PC-3 (cell line): ENCODE measurements around the gene CELA3A. TPM values are rescaled to one million over a fixed set of nuclear protein-coding genes. Genes with fewer than 3 reads are reported as not detected.
"Not testable (repeated sequence)": the region's sequence is repeated elsewhere in the genome, so short reads cannot be mapped to it uniquely, and the experiment has no call there.

Experiments used
- ATAC-seq: fragments of 200-7000 bp; cut with Tn5 transposase; 2 replicates; pipeline ENCODE4 v1.9.1; 2020; ENCODE audit warnings: mild to moderate bottlenecking, moderate library complexity
- BruUV-seq: library from RNA; stranded (reverse); fragments of 400-500 nt; replicated peaks from 2 replicates; lab custom pipeline; 2021; lab: Mats Ljungman, UMichigan
- CTCF ChIA-PET: fragments of 300-600 bp; sonication (Branson Sonifier 250); formaldehyde crosslinking; loops from one replicate; lab custom pipeline; 2022; ENCODE audit warnings: antibody characterized with exemption; lab: Charles Lee
- POLR2A ChIA-PET: fragments of 300-600 bp; sonication (Branson Sonifier 250); formaldehyde crosslinking; loops from one replicate; lab custom pipeline; 2022; ENCODE audit warnings: antibody characterized with exemption; ENCODE audit not compliant: unreplicated experiment; lab: Charles Lee
- DNase-seq: peaks from one replicate; pipeline ENCODE4 v3.0.0-alpha.2; 2015
- H2AFZ ChIP-seq: fragments of 300-600 bp; sonication (generic); 2 replicates; pipeline ENCODE4 v1.6.0; 2016; ENCODE audit warnings: antibody characterized with exemption, low read length
- H3F3A ChIP-seq: fragments of 300-600 bp; sonication (generic); one replicate; pipeline ENCODE4 v1.6.0; 2017; ENCODE audit warnings: antibody characterized with exemption, low read length, control low read depth, mild to moderate bottlenecking; ENCODE audit not compliant: unreplicated experiment
- H3K27ac ChIP-seq: fragments of 300-600 bp; sonication (generic); 2 replicates; pipeline ENCODE4 v1.5.1; 2016; ENCODE audit warnings: mild to moderate bottlenecking, low read length
- H3K27me3 ChIP-seq: fragments of 300-600 bp; sonication (generic); 2 replicates; pipeline ENCODE4 v1.6.1; 2016; ENCODE audit warnings: low read length, mixed read lengths
- H3K36me3 ChIP-seq: fragments of 300-600 bp; sonication (generic); 2 replicates; pipeline ENCODE4 v1.6.1; 2016; ENCODE audit warnings: low read depth, mixed run types, low read length, mixed read lengths
- H3K4me1 ChIP-seq: fragments of 300-600 bp; sonication (generic); 2 replicates; pipeline ENCODE4 v1.5.1; 2016; ENCODE audit warnings: low read length; ENCODE audit not compliant: insufficient read depth
- H3K4me2 ChIP-seq: fragments of 300-600 bp; sonication (generic); 2 replicates; pipeline ENCODE4 v1.6.0; 2016; ENCODE audit warnings: low read length
- H3K4me3 ChIP-seq: fragments of 300-600 bp; sonication (generic); 2 replicates; pipeline ENCODE4 v1.5.1; 2016; ENCODE audit warnings: mild to moderate bottlenecking, low read length, mixed read lengths
- H3K79me2 ChIP-seq: fragments of 300-600 bp; sonication (generic); 2 replicates; pipeline ENCODE4 v1.6.1; 2017; ENCODE audit warnings: low read length, mixed read lengths
- H3K9ac ChIP-seq: fragments of 300-600 bp; sonication (generic); 2 replicates; pipeline ENCODE4 v1.6.0; 2016; ENCODE audit warnings: mild to moderate bottlenecking, low read length
- H3K9me2 ChIP-seq: fragments of 300-600 bp; sonication (generic); replicated peaks from 2 replicates; pipeline ENCODE4 v1.6.1; 2016; ENCODE audit warnings: mixed run types, low read length, mixed read lengths
- H3K9me3 ChIP-seq: fragments of 300-600 bp; sonication (generic); 2 replicates; pipeline ENCODE4 v1.6.1; 2016; ENCODE audit warnings: low read length, mixed read lengths
- H4K20me1 ChIP-seq: fragments of 300-600 bp; sonication (generic); 2 replicates; pipeline ENCODE4 v1.6.1; 2016; ENCODE audit warnings: low read length, mixed read lengths
- CTCF ChIP-seq: fragments of 300-600 bp; sonication (generic); conservative IDR thresholded peaks from 2 replicates; pipeline ENCODE4 v1.5.1; 2017; ENCODE audit warnings: antibody characterized with exemption, low read depth, mild to moderate bottlenecking, low read length
- EZH2 ChIP-seq: fragments of 300-600 bp; sonication (generic); IDR thresholded peaks from one replicate; pipeline ENCODE4 v1.6.1; 2017; ENCODE audit warnings: antibody characterized with exemption, mild to moderate bottlenecking, low read length; ENCODE audit not compliant: unreplicated experiment
- EZH2phosphoT487 ChIP-seq: fragments of 300-600 bp; sonication (generic); IDR thresholded peaks from 2 replicates; pipeline ENCODE4 v1.6.1; 2018; ENCODE audit warnings: mild to moderate bottlenecking, antibody characterized with exemption, low read length, borderline replicate concordance
- intact Hi-C: fragments of 100-400 bp; cut with micrococcal nuclease; formaldehyde crosslinking; loops from 2 replicates; pipeline ENCODE4 v1.9.0; 2023
- total RNA-seq: library from RNA; depleted of rRNA; stranded (reverse); fragments of >200 nt; gene quantifications from 2 replicates; pipeline ENCODE4 v1.2.3, GENCODE V29; 2014

CELA3A gene
- total RNA-seq, 1 experiment from 2014 or later: not detected

- Histone ChIP-seq H3K79me2 (no peaks in the 10 kb centered on the region), H3K9ac (no peak overlapping the region), H4K20me1 (no peaks in the 10 kb centered on the region), H3K4me1 (peaks cover 23% of the 10 kb centered on the region), H3K4me2 (no peak overlapping the region), H3K9me2 (no peaks in the 10 kb centered on the region), H3K36me3 (no peaks in the 10 kb centered on the region), H3K27ac (no peak overlapping the region), H2AFZ (peak overlapping the region; percentile 33; the same call in 1 of the 2 replicates), H3K27me3 (no peaks in the 10 kb centered on the region), H3K9me3 (no peaks in the 10 kb centered on the region), H3K4me3 (no peak overlapping the region), H3F3A (no peaks in the 10 kb centered on the region)
- TF ChIP-seq CTCF: peak; percentile 90
- TF ChIP-seq EZH2phosphoT487: no peak
- no peak for TF ChIP-seq EZH2
- intact Hi-C loops: loop anchor here (5.0 to 10.0 kb wide), 2 partner anchors 96 to 179 kb away; partner anchors contain the start of gene USP48
- BruUV-seq: no TSS peak
- ChIA-PET CTCF (no interaction called here), POLR2A (no interaction called here)
- ATAC-seq (peak; percentile 85), DNase-seq (peak; percentile 88)
These were observed 37.8 kb upstream of the CELA3A start for GRCh38 chr1:21963477-21964217.

GRCh38 chr1:21966247-21967000 is 35.0 kb upstream of the CELA3A start:
- Histone ChIP-seq H3K9me2 (no peaks in the 10 kb centered on the region), H2AFZ (no peak overlapping the region)
- intact Hi-C loops: loop anchor here (10.0 kb wide), 1 partner anchor 182 kb away; the partner anchor contains the start of gene USP48

GRCh38 chr1:21967216-21967615 is 34.2 kb upstream of the CELA3A start:
- H4K20me1 ChIP-seq, CTCF ChIA-PET, H3K4me3 ChIP-seq, H3K9me3 ChIP-seq, DNase-seq, ATAC-seq, BruUV-seq, H3K4me2 ChIP-seq, H3K9ac ChIP-seq, POLR2A ChIA-PET, H3K27me3 ChIP-seq, H3K9me2 ChIP-seq, H3K36me3 ChIP-seq, H3F3A ChIP-seq, H3K79me2 ChIP-seq, H3K27ac ChIP-seq, H2AFZ ChIP-seq: not testable (repeated sequence)
- peaks cover 19% of the 10 kb centered on the region for H3K4me1 ChIP-seq
- intact Hi-C loops: loop anchor here (10.0 kb wide), 1 partner anchor 182 kb away; the partner anchor contains the start of gene USP48

More at GRCh38 chr1:21966247-21967000, 35.0 kb upstream of the CELA3A start:
- H3K27ac ChIP-seq: peak overlapping the region; percentile 60
- ChIA-PET CTCF (no interaction called here), POLR2A (interaction anchor here (0.7 kb wide), 1 partner anchor 59 kb away, joined by 3 read pairs; no protein-coding TSS in a partner anchor)
- no peaks in the 10 kb centered on the region for H3K27me3 ChIP-seq
- DNase-seq: peak; percentile 83
- BruUV-seq: no TSS peak
- H3K4me2 ChIP-seq: peak overlapping the region; percentile 11; the same call in 1 of the 2 replicates
- peak; percentile 45 for ATAC-seq
- H3K79me2 ChIP-seq: no peaks in the 10 kb centered on the region
- no peak overlapping the region for H3K4me3 ChIP-seq
- no peaks in the 10 kb centered on the region for H4K20me1 ChIP-seq
- TF ChIP-seq EZH2phosphoT487 (no peak), CTCF (no peak), EZH2 (no peak)
- no peaks in the 10 kb centered on the region for H3K36me3 ChIP-seq
- H3K4me1 ChIP-seq: peaks cover 19% of the 10 kb centered on the region
- no peak overlapping the region for H3K9ac ChIP-seq
- no peaks in the 10 kb centered on the region for H3K9me3 ChIP-seq
- H3F3A ChIP-seq: no peaks in the 10 kb centered on the region

GRCh38 chr1:21969066-21969465 is 32.4 kb upstream of the CELA3A start:
- H3F3A ChIP-seq, H3K9ac ChIP-seq, ATAC-seq, H3K9me3 ChIP-seq, H3K36me3 ChIP-seq, DNase-seq, H3K9me2 ChIP-seq, H3K4me3 ChIP-seq, H2AFZ ChIP-seq, H3K27me3 ChIP-seq, CTCF ChIA-PET, BruUV-seq, POLR2A ChIA-PET, H3K79me2 ChIP-seq, H3K4me2 ChIP-seq, H4K20me1 ChIP-seq, H3K27ac ChIP-seq: not testable (repeated sequence)
- intact Hi-C loops: loop anchor here (10.0 kb wide), 1 partner anchor 184 kb away; the partner anchor contains the start of gene USP48
- peaks cover 19% of the 10 kb centered on the region for H3K4me1 ChIP-seq
